B cell (primary cell): ENCODE results near the gene BUD31. TPM values are rescaled to one million over a fixed set of nuclear protein-coding genes. Genes with fewer than 3 reads are reported as not detected.

Experiments used
- ATAC-seq: fragments of 200-7000 bp; cut with Tn5 transposase; one replicate; pipeline ENCODE4 v1.10.0; 2021; ENCODE audit warnings: low read depth, mild to moderate bottlenecking, moderate number of reproducible peaks, moderate library complexity
- CTCF ChIA-PET: fragments of 350-600 bp; sonication (Branson Sonifier 250); formaldehyde crosslinking; loops from one replicate; lab custom pipeline; 2021; ENCODE audit warnings: antibody characterized with exemption, inconsistent platforms; lab: Charles Lee
- POLR2A ChIA-PET: fragments of 350-600 bp; sonication (Branson Sonifier 250); formaldehyde crosslinking; loops from one replicate; lab custom pipeline; 2021; ENCODE audit warnings: antibody characterized with exemption; lab: Charles Lee
- DNase-seq: peaks from one replicate; pipeline ENCODE4 v3.0.0; 2013
- H2AFZ ChIP-seq: 2 replicates; pipeline ENCODE4 v1.6.1; 2012; ENCODE audit warnings: mild to moderate bottlenecking, low read depth, low read length; ENCODE audit not compliant: insufficient read depth, poor library complexity, severe bottlenecking
- H3K27ac ChIP-seq, 2 donors: 1 replicate in 1 of 2; 2 replicates in 1 of 2; pipeline ENCODE4 v1.5.1; 2012 to 2013; ENCODE audit warnings: low read length in 2 of 2, mild to moderate bottlenecking in 2 of 2, moderate library complexity in 1 of 2
- H3K27me3 ChIP-seq, 4 experiments: fragments of 200-600 bp in 1 of 4; sonication (generic) in 1 of 4; replicated peaks in 1 of 4; 1 replicate in 2 of 4; 2 replicates in 2 of 4; pipeline versions ENCODE4 v1.6.1 to v1.7.0; 2013 to 2016; ENCODE audit warnings: low read length in 3 of 4, mild to moderate bottlenecking in 2 of 4, mixed read lengths in 1 of 4, moderate library complexity in 1 of 4; ENCODE audit not compliant: insufficient read depth in 4 of 4, control insufficient read depth in 3 of 4; ENCODE audit errors: control extremely low read depth in 1 of 4
- H3K36me3 ChIP-seq, 2 experiments: replicated peaks in 1 of 2; 1 replicate in 1 of 2; 2 replicates in 1 of 2; pipeline versions ENCODE4 v1.6.1 to v1.7.1; 2013; ENCODE audit warnings: low read length in 1 of 2; ENCODE audit not compliant: insufficient read depth in 2 of 2, control insufficient read depth in 1 of 2; ENCODE audit errors: control extremely low read depth in 1 of 2, extremely low read depth in 1 of 2
- H3K4me1 ChIP-seq, 2 donors: fragments of 200-600 bp in 1 of 2; sonication (generic) in 1 of 2; 1 replicate in 1 of 2; 2 replicates in 1 of 2; pipeline versions ENCODE4 v1.5.1 to v1.6.1; 2013 to 2017; ENCODE audit warnings: low read length in 2 of 2; ENCODE audit not compliant: control insufficient read depth in 2 of 2, insufficient read depth in 2 of 2
- H3K4me2 ChIP-seq: replicated peaks from 2 replicates; pipeline ENCODE3; 2012; ENCODE audit warnings: mild to moderate bottlenecking, low read depth, low read length; ENCODE audit not compliant: poor library complexity, severe bottlenecking
- H3K4me3 ChIP-seq, 5 experiments: fragments of 200-600 bp in 1 of 5; sonication (generic) in 1 of 5; 1 replicate in 3 of 5; 2 replicates in 2 of 5; pipeline versions ENCODE4 v1.5.1 to v1.7.0; 2011 to 2016; ENCODE audit warnings: low read length in 4 of 5, mild to moderate bottlenecking in 4 of 5, low read depth in 2 of 5, control low read depth in 1 of 5, moderate library complexity in 1 of 5; ENCODE audit not compliant: insufficient read depth in 1 of 5; ENCODE audit errors: control extremely low read depth in 1 of 5, extremely low read depth in 1 of 5
- H3K79me2 ChIP-seq: fragments of 200-600 bp; sonication (generic); one replicate; pipeline ENCODE4 v1.6.0; 2016; ENCODE audit warnings: low read length; ENCODE audit not compliant: control insufficient read depth, insufficient read depth
- H3K9ac ChIP-seq: fragments of 200-600 bp; sonication (generic); 2 replicates; pipeline ENCODE4 v1.6.1; 2017; ENCODE audit warnings: mild to moderate bottlenecking, low read length, moderate library complexity
- H3K9me3 ChIP-seq, 3 donors: one replicate each; pipeline versions ENCODE4 v1.6.1 to v1.7.1; 2013; ENCODE audit warnings: low read length in 2 of 3; ENCODE audit not compliant: control insufficient read depth in 2 of 3, insufficient read depth in 1 of 3; ENCODE audit errors: control extremely low read depth in 1 of 3
- H4K20me1 ChIP-seq: 2 replicates; pipeline ENCODE4 v1.6.0; 2012; ENCODE audit warnings: mild to moderate bottlenecking, low read length; ENCODE audit not compliant: insufficient read depth, control insufficient read depth, poor library complexity, severe bottlenecking
- H3K27ac Mint-ChIP-seq: one replicate; pipeline ENCODE4 v1.8.0; 2021; ENCODE audit warnings: mixed read lengths
- H3K27me3 Mint-ChIP-seq: one replicate; pipeline ENCODE4 v1.8.0; 2021; ENCODE audit warnings: mixed read lengths
- H3K4me1 Mint-ChIP-seq: one replicate; pipeline ENCODE4 v1.8.0; 2021; ENCODE audit warnings: mixed read lengths
- H3K4me3 Mint-ChIP-seq: one replicate; pipeline ENCODE4 v1.8.0; 2021; ENCODE audit warnings: mixed read lengths
- H3K9me3 Mint-ChIP-seq: one replicate; pipeline ENCODE4 v1.8.0; 2022; ENCODE audit warnings: mixed read lengths; ENCODE audit not compliant: insufficient read depth
- EZH2 ChIP-seq: IDR thresholded peaks from 2 replicates; pipeline ENCODE4 v1.6.1; 2012; ENCODE audit warnings: borderline replicate concordance, low read depth, mild to moderate bottlenecking, moderate library complexity, low read length; ENCODE audit not compliant: insufficient read depth, poor library complexity, severe bottlenecking
- WGBS: methylation state at CpG from one replicate; pipeline ENCODE4 v1.1.5; 2013; ENCODE audit warnings: missing lambda C conversion rate; ENCODE audit not compliant: insufficient coverage; 5-methylcytosine and 5-hydroxymethylcytosine counted together
- intact Hi-C: fragments of 100-400 bp; cut with micrococcal nuclease; formaldehyde crosslinking; loops from one replicate; pipeline ENCODE4 v1.10.0; 2022
- polyA plus RNA-seq: library from polyadenylated mRNA; depleted of rRNA; stranded (reverse); fragments of >200 nt; gene quantifications from 2 replicates; pipeline ENCODE4 v1.2.3, GENCODE V29; 2012
- total RNA-seq, 2 donors: library from RNA; stranded (reverse); fragments of 120-200 nt in 1 of 2; gene quantifications; 1 replicate in 1 of 2; 2 replicates in 1 of 2; pipeline versions ENCODE4 v1.2.3 to v1.2.4, GENCODE V29; 2013 to 2022
- TF ChIP-seq, protein P1 (sequence below): fragments of 200-600 bp; IDR thresholded peaks from one replicate; pipeline ENCODE4 v1.8.0; 2022; ENCODE audit warnings: antibody characterized with exemption, mild to moderate bottlenecking

BUD31 gene
- total and polyA plus RNA-seq, 2 donors (not counting 1 experiment from before 2014, with no cell fraction given): 57.8 to 69.4 TPM

GRCh38 chr7:99440195-99440594 is 31.4 kb downstream of the BUD31 start:
- ATAC-seq: no peak
- no peaks in the 10 kb centered on the region for H3K9me3 Mint-ChIP-seq
- H3K36me3 ChIP-seq: peaks cover 1 to 14% of the 10 kb centered on the region in 2 experiments
- DNase-seq: no peak
- H3K4me3 Mint-ChIP-seq: peak overlapping the region; percentile 97
- peaks cover 36% of the 10 kb centered on the region for H3K4me1 Mint-ChIP-seq
- intact Hi-C loops: no loop called here
- no peaks in the 10 kb centered on the region for H3K27me3 Mint-ChIP-seq
- WGBS: 90% methylated on average over 2 of the region's 9 CpGs
- H3K27me3 ChIP-seq: no peaks in the 10 kb centered on the region
- H3K79me2 ChIP-seq: peaks cover 34% of the 10 kb centered on the region
- no peak for TF ChIP-seq EZH2
- TF ChIP-seq, protein P1, sequence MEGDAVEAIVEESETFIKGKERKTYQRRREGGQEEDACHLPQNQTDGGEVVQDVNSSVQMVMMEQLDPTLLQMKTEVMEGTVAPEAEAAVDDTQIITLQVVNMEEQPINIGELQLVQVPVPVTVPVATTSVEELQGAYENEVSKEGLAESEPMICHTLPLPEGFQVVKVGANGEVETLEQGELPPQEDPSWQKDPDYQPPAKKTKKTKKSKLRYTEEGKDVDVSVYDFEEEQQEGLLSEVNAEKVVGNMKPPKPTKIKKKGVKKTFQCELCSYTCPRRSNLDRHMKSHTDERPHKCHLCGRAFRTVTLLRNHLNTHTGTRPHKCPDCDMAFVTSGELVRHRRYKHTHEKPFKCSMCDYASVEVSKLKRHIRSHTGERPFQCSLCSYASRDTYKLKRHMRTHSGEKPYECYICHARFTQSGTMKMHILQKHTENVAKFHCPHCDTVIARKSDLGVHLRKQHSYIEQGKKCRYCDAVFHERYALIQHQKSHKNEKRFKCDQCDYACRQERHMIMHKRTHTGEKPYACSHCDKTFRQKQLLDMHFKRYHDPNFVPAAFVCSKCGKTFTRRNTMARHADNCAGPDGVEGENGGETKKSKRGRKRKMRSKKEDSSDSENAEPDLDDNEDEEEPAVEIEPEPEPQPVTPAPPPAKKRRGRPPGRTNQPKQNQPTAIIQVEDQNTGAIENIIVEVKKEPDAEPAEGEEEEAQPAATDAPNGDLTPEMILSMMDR: no peak
- H3K9me3 ChIP-seq: no peaks in the 10 kb centered on the region
- no peak overlapping the region for H3K27ac ChIP-seq
- no peak overlapping the region for H3K9ac ChIP-seq
- ChIA-PET CTCF (interaction anchor here (1.4 kb wide), 1 partner anchor 20 kb away, joined by 3 read pairs; no protein-coding TSS in a partner anchor), POLR2A (interaction anchor here (0.7 kb wide), 1 partner anchor 47 kb away, joined by 8 read pairs; no protein-coding TSS in a partner anchor)
- H2AFZ ChIP-seq: no peak overlapping the region
- H3K4me3 ChIP-seq: no peak overlapping the region
- peaks cover 12 to 36% of the 10 kb centered on the region in 2 donors for H3K4me1 ChIP-seq
- H3K27ac Mint-ChIP-seq: peak overlapping the region; percentile 20
- peak overlapping the region; percentile 97 for H3K4me2 ChIP-seq
- H4K20me1 ChIP-seq: peaks cover 10% of the 10 kb centered on the region

DNA sequence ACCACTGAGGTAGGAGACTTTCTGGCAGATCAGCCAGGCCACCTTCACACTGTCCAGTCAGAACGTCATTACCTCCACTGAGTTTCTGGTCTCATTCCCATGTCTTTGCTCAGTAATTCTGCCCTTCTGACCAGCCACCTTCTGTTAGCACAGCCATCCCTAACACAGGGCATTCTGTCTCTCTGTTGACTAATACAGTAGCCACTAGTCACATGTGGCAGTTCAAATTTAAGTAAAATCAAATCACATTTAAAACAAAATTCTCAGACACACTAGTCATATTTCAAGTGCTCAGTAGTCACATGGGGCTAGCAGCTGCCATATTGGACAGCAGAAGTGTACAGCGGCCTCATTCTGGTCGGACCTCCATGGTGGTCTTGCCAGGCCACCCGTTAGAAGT is 37.3 kb downstream of the BUD31 start:
- Histone ChIP-seq H3K27ac (no peak overlapping the region), H3K27me3 (no peaks in the 10 kb centered on the region), H3K4me1 (peaks cover 0 to 12% of the 10 kb centered on the region in 2 donors), H3K9me3 (no peaks in the 10 kb centered on the region), H3K4me3 (no peak overlapping the region), H3K36me3 (peaks cover 3 to 56% of the 10 kb centered on the region in 2 experiments), H3K79me2 (peaks cover 38% of the 10 kb centered on the region), H3K9ac (no peak overlapping the region), H2AFZ (no peak overlapping the region), H4K20me1 (no peaks in the 10 kb centered on the region), H3K4me2 (no peak overlapping the region)
- WGBS: 97% methylated on average over 4 of the region's 4 CpGs
- no peak for TF ChIP-seq EZH2
- TF ChIP-seq, protein P1: no peak
- ChIA-PET POLR2A (no interaction called here), CTCF (no interaction called here)
- H3K4me1 Mint-ChIP-seq: peaks cover 17% of the 10 kb centered on the region
- intact Hi-C loops: no loop called here
- ATAC-seq: no peak
- H3K27ac Mint-ChIP-seq: no peak overlapping the region
- no peaks in the 10 kb centered on the region for H3K9me3 Mint-ChIP-seq
- DNase-seq: no peak
- no peaks in the 10 kb centered on the region for H3K27me3 Mint-ChIP-seq
- no peak overlapping the region for H3K4me3 Mint-ChIP-seq
